Uterus (tissue), 2 donors: ENCODE data around the gene VCAM1.

Experiments
- CTCF ChIP-seq, 4 experiments: fragments of 200-600 bp in 2 of 4; fragments of 450-650 bp in 2 of 4; sonication (generic) in 2 of 4; IDR thresholded peaks; one replicate each; pipeline ENCODE4 v1.5.1; 2016 to 2019; ENCODE audit warnings: antibody characterized with exemption in 4 of 4, mild to moderate bottlenecking in 2 of 4, moderate library complexity in 1 of 4
- POLR2A ChIP-seq, 2 donors: fragments of 450-650 bp; IDR thresholded peaks; one replicate each; pipeline ENCODE4 v1.6.1; 2016; ENCODE audit warnings: antibody characterized with exemption in 2 of 2, mild to moderate bottlenecking in 1 of 2, moderate library complexity in 1 of 2

- TF ChIP-seq CTCF (IDR thresholded peaks at IDR 0.05), result no peak
- no peak for TF ChIP-seq POLR2A (IDR thresholded peaks at IDR 0.05)
Measured at GRCh38 chr1:100735244-100735643, 15.7 kb downstream of the VCAM1 start.
